Stimulated activated CD4-positive, alpha-beta T cell treated with anti-CD3 and anti-CD28 coated beads, Interleukin-4, amount 100 ng/mL, for 24 hours (primary cell): ENCODE results near the gene PSMD13.
"Not testable (repeated sequence)": the region's sequence is repeated elsewhere in the genome, so short reads cannot be mapped to it uniquely, and the experiment has no call there.

Experiments
- DNase-seq: peaks from one replicate; pipeline ENCODE4 v3.0.0-alpha.2; 2020

Gene PSMD13

DNA sequence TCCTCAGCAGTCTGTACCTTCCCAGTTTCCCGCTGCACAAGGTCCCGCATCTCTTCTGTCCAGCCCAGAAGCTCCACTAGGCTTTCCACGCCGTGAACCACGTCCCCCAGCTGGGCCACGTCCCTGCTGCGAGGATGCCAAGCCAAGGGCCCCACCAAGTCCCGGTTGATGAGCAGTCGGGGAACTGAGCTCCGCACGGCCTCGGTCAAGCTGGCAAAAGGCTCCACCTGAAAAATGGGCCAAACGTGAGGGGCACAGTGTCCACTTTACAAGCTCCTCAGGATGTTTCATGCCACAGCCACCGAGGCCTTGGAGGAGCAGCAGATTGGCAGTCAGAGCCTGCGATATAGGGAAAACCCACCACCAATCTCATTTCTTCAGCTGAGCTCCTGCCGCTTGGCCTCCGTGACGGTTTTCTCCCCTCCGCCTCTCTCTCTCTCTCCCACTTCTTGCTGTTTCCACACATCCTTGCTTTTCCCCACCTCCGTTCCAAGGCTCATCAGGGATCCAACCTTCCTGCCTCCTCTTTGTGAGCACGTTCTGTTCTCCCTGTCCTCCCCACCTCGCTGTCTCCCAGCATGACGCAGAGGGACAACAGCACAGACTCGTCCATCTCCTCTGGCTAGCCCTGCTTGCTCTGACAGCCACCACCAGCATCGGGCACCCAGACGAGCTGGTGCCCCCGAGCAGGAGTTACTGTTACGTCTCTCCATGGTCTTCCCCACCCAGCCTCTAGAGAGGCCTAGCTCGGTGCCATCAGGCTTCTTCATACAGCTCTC lies 17.8 kb upstream of the PSMD13 start:
- no peak for DNase-seq

DNA sequence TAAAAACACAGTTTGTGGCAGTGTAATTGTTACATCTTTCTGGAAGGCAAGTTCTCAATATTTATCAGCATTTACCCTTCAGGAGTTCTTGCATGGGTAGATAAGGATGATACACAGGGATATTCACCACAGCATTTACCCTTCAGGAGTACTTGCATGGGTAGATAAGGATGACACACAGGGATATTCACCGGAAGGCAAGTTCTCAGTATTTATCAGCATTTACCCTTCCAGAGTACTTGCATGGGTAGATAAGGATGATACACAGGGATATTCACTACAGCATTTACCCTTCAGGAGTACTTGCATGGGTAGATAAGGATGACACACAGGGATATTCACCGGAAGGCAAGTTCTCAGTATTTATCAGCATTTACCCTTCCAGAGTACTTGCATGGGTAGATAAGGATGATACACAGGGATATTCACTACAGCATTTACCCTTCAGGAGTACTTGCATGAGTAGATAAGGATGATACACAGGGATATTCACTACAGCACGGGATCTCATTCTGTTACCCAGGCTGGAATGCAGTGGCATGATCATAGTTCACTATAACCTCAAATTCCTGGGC lies 16.0 kb upstream of the PSMD13 start:
- DNase-seq = not testable (repeated sequence)

DNA sequence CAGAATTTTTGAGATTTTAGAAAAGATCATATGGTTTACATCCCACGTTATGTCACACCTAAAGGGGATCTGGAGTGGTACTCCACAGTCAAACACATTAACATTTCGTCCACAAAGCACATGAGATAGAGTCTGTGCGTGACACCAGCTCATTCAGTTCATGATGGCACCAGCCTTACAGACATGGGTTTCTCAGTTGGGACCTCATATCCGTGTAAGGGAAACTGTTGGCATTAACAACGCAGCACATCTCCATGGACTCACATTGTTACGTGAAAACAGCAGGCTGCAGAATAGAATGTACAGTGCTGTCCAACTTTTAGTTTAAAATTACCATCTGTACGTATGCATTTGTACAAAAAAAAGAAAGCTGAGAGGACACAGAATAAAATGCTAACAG lies 15.2 kb upstream of the PSMD13 start:
- no peak for DNase-seq

DNA sequence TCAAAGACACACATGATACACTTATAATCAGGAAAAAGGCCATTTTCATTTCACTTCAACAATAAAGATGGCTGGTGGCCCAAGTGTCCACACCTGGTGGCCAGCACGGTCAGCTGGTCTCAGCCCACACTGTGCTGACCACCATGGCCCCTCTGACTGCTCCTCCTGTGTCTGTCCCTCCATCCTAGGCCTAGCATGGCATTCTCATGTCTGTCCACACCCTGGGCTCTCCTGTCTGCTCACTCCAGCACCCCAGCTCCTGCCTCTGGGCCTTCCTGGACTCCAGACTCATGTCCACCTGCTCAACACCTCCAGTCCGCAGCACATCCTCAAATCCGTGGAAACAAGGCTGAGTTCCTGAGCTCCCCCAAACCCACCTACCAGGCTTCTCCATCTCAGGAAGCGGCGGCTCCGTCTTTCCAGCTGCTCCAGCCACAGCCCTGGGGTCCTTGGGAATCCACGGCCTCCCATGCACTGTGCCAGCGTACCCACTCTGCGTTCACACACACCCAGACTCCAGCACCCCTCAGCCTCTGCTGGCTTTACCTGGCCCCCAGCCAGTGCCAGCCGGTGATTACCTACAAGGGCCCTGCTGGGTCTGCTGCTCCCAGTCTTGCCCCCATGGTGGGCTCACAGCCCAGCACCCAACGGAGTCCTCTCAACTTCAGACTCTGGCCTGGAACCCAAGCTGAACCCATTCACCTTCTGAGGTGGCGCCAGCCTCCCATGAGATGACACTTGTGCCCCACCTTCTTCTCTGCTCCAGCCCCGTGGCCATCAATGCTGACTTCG lies 14.6 kb upstream of the PSMD13 start:
- no peak for DNase-seq

DNA sequence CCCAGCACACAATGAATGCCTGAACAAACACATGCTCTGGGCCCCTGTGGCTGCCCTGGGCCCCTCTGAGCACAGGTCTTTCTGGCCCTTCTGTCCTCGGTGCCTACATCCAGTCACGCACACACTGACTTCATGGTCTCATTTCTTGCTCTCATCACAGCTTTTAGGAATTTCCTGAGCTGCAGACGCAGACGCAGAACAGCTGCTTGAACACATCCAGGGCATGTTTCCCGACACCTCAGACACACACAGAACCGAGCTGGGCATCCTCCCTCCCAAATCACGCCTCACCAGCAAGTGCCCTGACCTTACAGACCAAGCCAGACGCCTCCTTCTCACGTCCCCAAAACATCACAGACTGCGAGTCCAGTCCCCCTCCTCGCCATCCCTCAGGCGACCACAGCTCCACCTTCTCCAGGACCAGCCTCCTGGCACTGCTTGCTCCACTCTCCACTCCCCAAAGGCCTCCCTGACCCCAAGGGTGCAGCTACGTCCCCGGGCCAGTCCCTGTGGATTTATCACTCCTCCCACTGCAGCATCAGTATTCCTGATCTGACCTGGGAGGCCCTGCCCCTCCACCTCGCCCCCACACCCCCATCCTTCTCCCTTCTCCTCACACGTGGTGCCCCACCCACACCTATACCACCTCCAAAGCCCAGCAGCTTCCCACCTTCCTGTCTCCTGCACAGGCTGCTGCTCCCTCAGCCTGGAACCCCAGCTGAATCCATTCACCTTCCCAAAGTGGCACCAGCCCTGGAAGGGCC lies 13.6 kb upstream of the PSMD13 start:
- DNase-seq = no peak

DNA sequence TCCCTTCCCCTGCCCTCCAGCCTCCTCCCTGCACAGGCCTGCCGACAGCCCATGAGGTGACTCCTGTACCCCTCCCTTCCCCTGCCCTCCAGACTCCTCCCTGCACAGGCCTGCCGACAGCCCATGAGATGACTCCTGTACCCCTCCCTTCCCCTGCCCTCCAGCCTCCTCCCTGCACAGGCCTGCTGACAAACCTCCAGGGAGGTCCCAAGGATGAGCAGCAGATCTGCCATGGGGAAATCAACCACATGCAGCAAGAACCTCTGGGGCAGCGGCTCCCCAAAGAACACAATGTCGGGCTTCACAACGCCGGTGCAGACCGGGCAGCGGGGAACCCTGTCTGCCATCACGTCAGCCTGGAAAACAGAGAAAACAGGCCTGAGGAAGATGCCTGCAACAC lies 12.9 kb upstream of the PSMD13 start:
- no peak for DNase-seq

DNA sequence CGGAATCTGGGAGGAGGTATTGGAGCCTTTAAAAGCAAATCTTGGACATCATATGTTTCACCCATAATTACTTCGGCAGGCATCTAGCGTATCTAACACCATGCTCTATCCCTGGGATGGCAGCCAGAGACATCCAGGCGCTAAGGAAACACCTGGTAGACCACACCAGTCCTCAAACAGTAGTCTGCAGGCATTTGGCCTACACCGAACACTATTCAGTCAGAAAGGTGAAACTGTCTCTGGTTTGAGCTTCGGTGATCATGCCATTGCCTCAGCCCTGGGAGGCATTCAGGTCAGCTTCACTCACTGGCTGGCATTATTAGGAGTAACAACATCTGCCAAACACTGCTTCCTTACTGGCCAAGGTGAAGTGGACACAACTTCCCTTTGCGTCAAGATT lies 12.4 kb upstream of the PSMD13 start:
- no peak for DNase-seq

DNA sequence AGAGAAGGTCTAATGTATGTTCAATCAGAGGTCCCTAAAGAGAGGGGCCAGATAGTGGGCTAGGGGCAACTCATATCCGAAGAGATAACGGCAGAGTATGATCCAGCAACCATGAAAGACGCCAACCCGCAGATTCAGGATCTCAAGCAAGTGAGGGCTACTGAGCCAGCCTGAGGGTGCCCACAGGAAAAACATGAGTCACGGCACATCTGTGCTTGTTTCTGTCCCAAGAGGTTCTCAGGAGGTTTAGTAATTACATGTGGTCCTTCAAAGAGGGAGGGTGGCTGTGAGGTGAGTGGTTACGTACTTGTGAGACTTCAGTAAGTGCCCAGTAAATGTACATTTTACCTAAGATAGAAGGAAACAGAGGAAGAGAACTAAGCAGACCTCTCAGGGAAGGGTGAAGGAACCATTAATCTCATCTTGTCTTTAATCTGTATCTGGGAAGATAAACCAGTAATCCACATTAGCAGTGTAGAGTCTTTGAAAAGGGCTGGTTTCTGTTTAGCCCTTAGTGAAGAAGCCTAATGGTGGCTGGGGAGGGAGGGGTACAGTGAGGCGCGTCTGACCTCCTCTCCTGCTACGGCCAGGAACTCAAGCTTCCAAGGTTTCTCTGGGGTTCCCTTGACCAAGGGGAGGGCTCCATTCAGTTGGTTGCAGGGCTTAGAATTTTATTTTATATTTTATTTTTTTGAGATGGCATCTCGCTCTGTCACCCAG lies 10.9 kb upstream of the PSMD13 start:
- no peak for DNase-seq

DNA sequence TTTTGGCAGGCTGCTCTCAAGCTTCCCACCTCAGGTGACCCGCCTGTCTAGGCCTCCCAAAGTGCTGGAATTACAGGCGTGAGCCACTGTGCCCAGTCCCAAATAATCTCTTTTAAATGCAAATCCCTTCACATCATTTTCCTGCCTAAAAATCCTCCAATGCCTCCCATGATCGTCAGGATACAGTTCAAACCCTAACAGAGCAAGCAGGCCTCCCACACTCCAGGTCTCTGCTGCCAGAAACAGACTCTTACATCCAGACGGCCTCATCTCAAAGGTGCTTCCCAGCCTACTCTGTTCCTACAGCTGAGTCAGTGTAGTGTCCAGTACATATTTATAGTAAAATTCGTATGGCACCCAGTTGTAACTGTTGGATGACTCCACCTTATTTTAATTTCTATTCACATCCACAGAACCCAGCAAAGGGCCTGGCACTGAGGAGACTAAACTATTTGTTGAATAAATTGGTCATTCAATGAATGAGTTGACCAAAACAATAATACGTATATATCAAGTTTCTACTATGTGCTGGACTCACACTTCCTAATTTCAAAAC lies 8.9 kb upstream of the PSMD13 start:
- no peak for DNase-seq

DNA sequence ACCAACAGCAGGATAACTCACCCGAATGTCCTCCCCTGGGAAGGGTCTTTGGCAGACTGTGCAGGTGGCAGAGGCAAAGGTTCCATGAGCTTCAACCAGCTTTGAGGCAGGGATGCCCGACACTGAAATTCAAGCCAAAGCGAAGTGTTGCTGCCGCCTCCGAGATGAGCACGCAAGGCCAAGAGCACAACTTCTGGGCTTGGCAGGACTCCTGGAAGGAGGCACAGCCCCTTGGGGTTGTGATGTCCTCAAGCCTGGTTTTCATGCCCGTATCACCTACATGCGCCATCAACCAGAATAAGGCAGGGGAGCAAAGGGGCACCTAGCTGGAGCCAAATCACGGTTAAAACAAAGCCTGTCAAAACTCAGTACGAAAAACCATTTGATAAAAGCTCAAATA lies 6.3 kb upstream of the PSMD13 start:
- no peak for DNase-seq

DNA sequence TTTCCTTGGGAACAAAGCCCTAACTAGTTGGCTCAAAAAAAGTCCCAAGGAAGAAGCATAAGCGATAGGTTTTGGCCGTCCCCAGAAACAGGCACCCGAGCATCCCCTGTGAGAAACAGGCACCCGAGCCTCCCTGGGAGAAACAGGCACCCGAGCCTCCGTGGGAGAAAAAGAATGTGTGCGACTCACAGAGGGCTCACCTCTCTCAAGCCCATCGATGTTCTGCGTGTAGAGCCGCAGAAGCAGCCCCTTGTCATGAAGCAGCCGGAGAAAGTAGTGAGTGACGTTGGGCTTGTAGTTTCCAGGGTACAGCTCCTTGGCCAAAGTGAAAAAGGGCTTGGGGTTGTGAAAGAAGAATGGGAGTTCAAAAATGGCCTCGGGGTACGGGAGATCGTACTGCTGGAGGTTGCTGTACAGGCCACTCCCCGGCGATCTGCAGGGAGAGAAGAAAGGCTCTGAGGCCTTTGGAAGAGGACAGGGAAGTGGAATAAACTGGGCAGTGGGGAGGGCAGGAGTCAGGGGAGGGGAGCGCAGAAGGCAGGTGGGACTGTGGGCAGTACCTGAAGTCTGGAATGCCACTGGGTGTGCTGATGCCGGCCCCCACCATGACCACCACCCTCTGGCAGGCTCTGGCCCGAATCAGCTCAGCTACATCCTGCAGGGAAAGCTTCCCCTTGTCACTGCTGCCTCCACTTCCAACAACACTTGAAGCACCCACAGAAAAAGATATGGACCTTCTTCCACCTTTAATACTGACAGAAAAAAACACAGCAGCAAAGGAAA lies 3.8 kb upstream of the PSMD13 start:
- DNase-seq = no peak

DNA sequence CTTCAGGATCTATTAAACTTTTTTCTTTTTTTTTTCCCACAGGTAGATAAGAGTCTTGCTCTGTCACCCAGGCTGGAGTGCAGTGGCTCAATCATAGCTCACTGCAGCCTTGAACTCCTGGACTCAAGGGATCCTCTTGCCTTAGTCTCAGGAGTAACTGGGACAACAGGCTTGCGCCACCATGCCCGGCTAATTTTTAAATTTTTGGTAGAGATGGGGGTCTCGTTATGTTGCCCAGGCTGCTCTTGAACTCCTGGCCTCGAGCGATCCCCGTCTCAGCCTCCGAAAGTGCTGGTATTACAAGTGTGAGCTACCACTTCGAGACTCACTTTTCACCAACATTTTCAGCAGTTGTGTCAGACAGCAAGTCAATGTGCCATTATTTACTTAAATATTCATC lies 1.6 kb upstream of the PSMD13 start:
- DNase-seq = no peak

DNA sequence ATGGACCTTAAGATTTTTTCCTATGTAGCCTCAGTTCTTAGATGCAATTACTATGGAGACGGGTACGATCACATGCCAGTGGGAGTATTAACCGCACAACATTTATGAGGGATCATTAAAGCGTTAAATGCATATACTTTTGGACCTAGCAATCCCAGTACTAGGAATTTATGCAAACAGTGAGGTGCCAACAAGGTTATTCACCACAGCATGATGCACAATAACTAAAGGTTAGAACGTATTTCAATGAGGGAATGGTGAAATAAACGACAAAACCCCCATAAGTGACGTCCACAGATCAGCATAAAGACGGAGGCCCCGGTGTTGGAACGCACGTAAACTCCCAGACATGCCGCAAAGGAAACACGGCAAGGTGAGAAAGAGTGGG lies 1.2 kb upstream of the PSMD13 start:
- DNase-seq = peak; percentile 84

DNA sequence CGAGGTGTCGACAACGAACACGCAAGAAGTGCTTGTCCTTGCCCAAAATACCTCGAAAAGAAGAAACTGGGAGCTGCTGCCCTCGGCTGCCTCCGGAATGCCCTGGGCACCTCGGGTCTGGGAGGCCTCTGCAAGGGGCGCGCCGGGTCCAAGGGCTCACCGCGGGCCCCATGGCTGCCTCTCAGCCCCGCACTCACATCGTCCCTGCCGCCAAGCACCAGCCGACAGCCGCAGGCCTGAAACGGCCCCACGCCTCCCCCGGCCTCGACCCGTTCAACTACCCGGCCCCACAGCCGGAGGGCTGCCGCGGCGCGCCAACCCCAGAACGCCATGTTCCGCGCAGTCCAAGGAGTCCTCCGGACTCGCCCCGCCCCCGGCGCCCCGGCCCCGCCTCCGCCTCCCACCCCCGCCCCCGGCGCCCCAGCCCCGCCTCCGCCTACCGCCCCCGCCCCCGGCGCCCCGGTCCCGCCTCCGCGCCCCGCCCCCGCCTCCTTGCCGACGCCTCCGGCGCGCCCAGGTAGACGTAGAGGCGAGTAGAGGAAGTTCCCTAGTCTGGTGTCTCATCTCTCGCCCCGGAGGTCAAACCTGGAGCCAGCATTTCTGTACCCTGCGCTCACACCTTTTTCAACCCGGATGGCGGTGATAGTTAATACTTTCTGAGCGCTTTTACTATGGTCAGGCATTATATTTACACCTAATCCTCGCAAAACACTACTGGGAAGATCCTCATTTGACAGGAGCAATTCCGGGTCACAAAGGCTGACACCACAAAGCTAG lies 591 bp upstream of the PSMD13 start, which contains the start of gene SIRT3:
SIRT3 (minus strand) TSS at position 346 of the 777 bp plus-strand sequence; CDS start at position 332, 14 bp downstream.
- peak; percentile 79 for DNase-seq

DNA sequence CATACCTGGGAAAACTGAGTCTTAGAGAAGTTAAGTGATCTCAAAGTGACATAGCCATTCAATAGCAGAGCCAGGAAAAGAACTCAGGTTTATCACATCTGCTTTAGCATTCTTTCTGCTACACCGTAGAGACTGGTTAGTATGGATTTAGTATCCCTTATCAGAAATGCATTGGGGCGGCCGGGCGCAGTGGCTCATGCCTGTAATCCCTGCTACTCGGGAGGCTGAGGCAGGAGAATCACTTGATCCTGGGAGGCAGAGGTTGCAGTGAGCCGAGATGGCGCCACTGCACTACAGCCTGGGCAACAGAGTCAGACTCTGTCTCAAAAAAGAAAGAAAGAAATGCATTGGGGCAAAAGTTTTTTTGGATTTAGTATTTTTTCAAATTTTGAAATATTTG lies 1.6 kb downstream of the PSMD13 start:
- not testable (repeated sequence) for DNase-seq

DNA sequence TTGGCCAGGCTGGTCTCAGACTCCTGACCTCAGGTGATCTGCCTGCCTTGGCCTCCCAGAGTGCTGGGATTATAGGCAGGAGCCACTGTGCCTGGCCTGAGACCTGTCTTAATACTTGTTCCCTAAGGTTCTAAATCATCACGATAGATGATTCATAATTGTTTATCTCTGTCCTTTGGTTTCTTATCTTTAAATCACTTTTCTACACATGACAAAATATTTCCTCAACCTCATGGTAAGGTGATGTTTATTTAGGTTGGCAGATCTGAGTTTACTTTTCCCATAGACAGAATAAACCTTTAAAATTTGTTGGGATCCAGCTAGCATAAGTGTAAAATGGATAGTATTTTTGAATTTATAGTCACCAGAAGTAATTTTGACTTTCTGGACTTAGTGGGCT lies 3.5 kb downstream of the PSMD13 start:
- no peak for DNase-seq

DNA sequence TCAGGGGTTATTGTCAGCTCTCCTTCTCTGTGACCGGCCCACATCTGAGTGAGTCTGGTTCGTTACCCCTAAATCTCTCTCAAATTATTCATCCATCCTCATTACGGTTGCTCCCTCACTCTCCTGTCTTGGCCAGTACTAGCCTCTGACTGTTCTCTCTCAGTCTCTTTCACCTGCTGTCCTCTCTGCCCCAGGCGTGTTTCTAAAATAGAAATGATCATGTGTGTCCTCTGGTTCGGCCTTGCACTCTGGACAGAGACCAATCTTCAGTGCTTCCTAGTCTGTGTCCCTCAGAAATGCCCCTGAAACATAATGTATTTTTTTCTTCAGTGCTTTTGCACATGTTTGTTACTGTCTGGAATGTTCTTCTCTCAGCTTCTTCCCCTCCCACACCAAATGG lies 4.9 kb downstream of the PSMD13 start:
- DNase-seq = no peak

DNA sequence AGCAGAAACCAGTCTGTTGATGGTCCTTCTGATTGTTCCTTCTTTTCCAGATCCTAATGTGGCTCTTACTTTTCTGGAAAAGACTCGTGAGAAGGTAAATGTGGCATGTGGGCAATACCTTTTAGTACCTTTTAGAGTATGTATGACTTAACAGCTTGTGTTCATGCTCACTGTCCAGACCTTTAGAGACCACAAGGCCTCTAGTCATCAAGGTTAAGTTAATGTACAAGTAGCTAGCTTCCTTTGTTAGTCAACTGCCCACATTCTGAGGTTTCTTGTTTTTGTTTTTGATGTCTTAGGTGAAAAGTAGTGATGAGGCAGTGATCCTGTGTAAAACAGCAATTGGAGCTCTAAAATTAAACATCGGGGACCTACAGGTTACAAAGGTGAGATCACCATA lies 7.6 kb downstream of the PSMD13 start:
- no peak for DNase-seq

DNA sequence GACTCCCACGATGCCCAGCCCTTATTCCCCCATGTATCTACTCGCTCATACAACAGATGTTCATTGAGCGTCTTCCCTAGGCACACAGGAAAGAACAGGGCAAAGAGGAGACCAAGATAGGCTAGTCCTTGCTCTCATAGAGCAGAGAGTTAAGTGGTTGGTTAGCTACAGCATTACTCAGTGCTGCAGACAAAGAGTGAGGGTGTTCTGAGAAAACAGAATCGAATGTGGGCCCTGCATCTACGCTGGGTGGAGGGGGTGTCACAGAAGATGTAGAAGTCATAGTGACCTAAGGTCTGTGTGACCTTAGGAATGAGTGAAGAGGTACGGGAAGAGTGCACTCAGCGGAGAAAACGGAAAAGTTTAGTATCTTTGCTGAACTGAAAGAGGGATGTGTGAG lies 12.3 kb downstream of the PSMD13 start:
- no peak for DNase-seq

DNA sequence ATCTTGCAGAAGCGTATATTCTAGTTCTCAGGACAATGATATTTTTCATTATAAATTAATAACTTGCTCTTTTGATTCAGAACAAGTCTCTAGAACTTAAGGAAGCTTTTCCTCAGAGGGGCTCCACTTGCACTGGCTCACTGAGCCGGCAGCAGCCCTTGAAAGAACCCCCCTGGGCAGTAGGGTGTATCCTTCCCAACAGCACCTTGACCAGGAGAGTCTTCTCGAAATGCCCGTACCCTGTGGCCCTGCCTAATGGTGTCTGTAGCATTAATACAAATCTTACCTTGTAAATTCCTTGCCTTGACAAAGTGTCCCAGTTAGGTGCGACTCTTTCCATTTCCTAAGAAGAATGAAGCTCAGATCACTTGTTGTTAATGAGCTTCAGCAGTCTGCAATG lies 13.5 kb downstream of the PSMD13 start:
- DNase-seq = no peak
